Kidney (tissue), 14 donors: ENCODE measurements around the gene ZC3H8. TPM values are rescaled to one million over a fixed set of nuclear protein-coding genes. Genes with fewer than 3 reads are reported as not detected.

Source experiments
- DNase-seq, 5 donors: peaks; one replicate each; pipeline ENCODE4 v3.0.0-alpha.2; 2013 to 2020
- FAIRE-seq: peaks from 2 replicates; lab custom pipeline; 2012; peaks lifted over from hg19 to GRCh38; lab: Jason Lieb, UNC
- H3K27ac ChIP-seq, 2 donors: one replicate each; pipeline ENCODE4 v1.7.0; 2013; ENCODE audit warnings: low read depth in 2 of 2, low read length in 2 of 2, inconsistent platforms in 1 of 2
- H3K27me3 ChIP-seq: one replicate; pipeline ENCODE4 v1.7.1; 2013; ENCODE audit warnings: low read length, inconsistent platforms; ENCODE audit not compliant: control insufficient read depth, insufficient read depth
- H3K36me3 ChIP-seq, 3 donors: one replicate each; pipeline versions ENCODE4 v1.7.0 to v1.7.1; 2013; ENCODE audit warnings: low read length in 3 of 3, control low read depth in 1 of 3, inconsistent platforms in 1 of 3; ENCODE audit not compliant: insufficient read depth in 3 of 3, control insufficient read depth in 2 of 3
- H3K4me1 ChIP-seq, 3 donors: one replicate each; pipeline versions ENCODE4 v1.7.0 to v1.7.1; 2013; ENCODE audit warnings: low read length in 3 of 3, inconsistent platforms in 1 of 3, low read depth in 1 of 3; ENCODE audit not compliant: control insufficient read depth in 2 of 3, insufficient read depth in 2 of 3
- H3K4me3 ChIP-seq, 3 donors: one replicate each; pipeline versions ENCODE4 v1.7.0 to v1.8.1; 2013; ENCODE audit warnings: low read length in 3 of 3, control low read depth in 1 of 3, inconsistent platforms in 1 of 3
- H3K9ac ChIP-seq, 3 donors: one replicate each; pipeline versions ENCODE4 v1.7.0 to v1.7.1; 2013; ENCODE audit warnings: low read length in 3 of 3, control low read depth in 1 of 3, inconsistent platforms in 1 of 3
- H3K9me3 ChIP-seq, 3 donors: one replicate each; pipeline versions ENCODE4 v1.7.0 to v1.7.1; 2013; ENCODE audit warnings: low read length in 3 of 3, control low read depth in 1 of 3, inconsistent platforms in 1 of 3; ENCODE audit not compliant: control insufficient read depth in 2 of 3, insufficient read depth in 1 of 3
- CTCF ChIP-seq: IDR thresholded peaks from 3 replicates; pipeline ENCODE4 v1.5.1; 2012; ENCODE audit warnings: mild to moderate bottlenecking, moderate library complexity, borderline replicate concordance; ENCODE audit not compliant: insufficient read depth; ENCODE audit errors: extremely low read depth
- intact Hi-C: fragments of 100-400 bp; cut with DNase I; formaldehyde crosslinking; loops from one replicate; pipeline ENCODE4 v1.11.1; 2022
- polyA plus RNA-seq: library from polyadenylated mRNA; stranded (reverse); fragments of 350-450 nt; fragmentation: Illumina TruSeq; extraction: RNeasy Lipid Tissue Mini Kit (QIAGEN cat#74804); gene quantifications from one replicate; pipeline ENCODE4 v1.2.3, GENCODE V29; 2014; ENCODE audit warnings: low read depth, low replicate concordance; ENCODE audit not compliant: insufficient read depth
- total RNA-seq: library from RNA; stranded (reverse); fragmentation: NEBNext Ultra II Directional; extraction: Animal tissue kit (Norgen Biotek cat#: 25700); gene quantifications from one replicate; pipeline ENCODE4 v1.2.1, GENCODE V29; 2021
- donor health status: control.
- donor health status: control.
- donor health status: control.
- donor health status: control.
- donor health status: control.
- donor health status: DM: yes; HTN: yes; CAD: no.
- donor health status: Normal renal cell carcinoma (clear cell type).

Gene ZC3H8
- total and polyA plus RNA-seq, 2 donors from 2014 or later, result 6.8 to 8.3 TPM

- Histone ChIP-seq H3K36me3 (no peaks in the 10 kb centered on the region), H3K9me3 (no peaks in the 10 kb centered on the region), H3K4me3 (peak overlapping the region; percentile 45 to 62 (median 57)), H3K4me1 (peaks cover 0 to 6% (median 0%) of the 10 kb centered on the region in 3 donors), H3K27ac (no peak overlapping the region), H3K9ac (peak overlapping the region in 2 of 3 donors; percentile 20 to 66), H3K27me3 (no peaks in the 10 kb centered on the region)
- TF ChIP-seq CTCF, result peak; percentile 92
- FAIRE-seq, result no peak
- intact Hi-C loops, result no loop called here
- peak; percentile 73 to 89 (median 84) for DNase-seq
Observed at GRCh38 chr2:112259509-112260294, 4.9 kb upstream of the ZC3H8 start.

GRCh38 chr2:112257575-112257974 lies 2.7 kb upstream of the ZC3H8 start:
- H3K9ac ChIP-seq, result no peak overlapping the region
- H3K4me3 ChIP-seq, result no peak overlapping the region
- H3K27me3 ChIP-seq, result no peaks in the 10 kb centered on the region
- no peaks in the 10 kb centered on the region for H3K9me3 ChIP-seq
- peaks cover 2 to 10% (median 4%) of the 10 kb centered on the region in 3 donors for H3K4me1 ChIP-seq
- no peak for DNase-seq
- no peak for FAIRE-seq
- no peaks in the 10 kb centered on the region for H3K36me3 ChIP-seq
- intact Hi-C loops, result no loop called here
- no peak overlapping the region for H3K27ac ChIP-seq
- TF ChIP-seq CTCF, result no peak

GRCh38 chr2:112256654-112257053 lies 1.8 kb upstream of the ZC3H8 start:
- TF ChIP-seq CTCF, result no peak
- DNase-seq (no peak), FAIRE-seq (no peak)
- Histone ChIP-seq H3K9me3 (no peaks in the 10 kb centered on the region), H3K27me3 (no peaks in the 10 kb centered on the region), H3K9ac (no peak overlapping the region), H3K27ac (no peak overlapping the region), H3K36me3 (no peaks in the 10 kb centered on the region), H3K4me1 (peaks cover 2 to 10% (median 4%) of the 10 kb centered on the region in 3 donors), H3K4me3 (no peak overlapping the region)
- intact Hi-C loops, result no loop called here

GRCh38 chr2:112255875-112256274 lies 1.0 kb upstream of the ZC3H8 start:
- TF ChIP-seq CTCF, result no peak
- no peak for DNase-seq
- Histone ChIP-seq H3K9ac (no peak overlapping the region), H3K27ac (no peak overlapping the region), H3K4me3 (no peak overlapping the region), H3K36me3 (no peaks in the 10 kb centered on the region), H3K27me3 (no peaks in the 10 kb centered on the region), H3K4me1 (peaks cover 2 to 10% (median 4%) of the 10 kb centered on the region in 3 donors), H3K9me3 (no peaks in the 10 kb centered on the region)
- no peak for FAIRE-seq
- intact Hi-C loops, result no loop called here
